Effector memory CD8-positive, alpha-beta T cell (primary cell): ENCODE data around the gene PKP2.

ENCODE experiments used
- ATAC-seq: fragments of 150-1000 bp; cut with Tn5 transposase; replicated peaks from 2 replicates; pipeline ENCODE4 v1.10.0; 2021; ENCODE audit warnings: mild to moderate bottlenecking, moderate library complexity
- DNase-seq, 3 experiments: peaks; one replicate each; pipeline ENCODE4 v3.0.0; 2021
- H3K27ac Mint-ChIP-seq, 2 donors: one replicate each; pipeline ENCODE4 v1.8.0; 2022; ENCODE audit warnings: mild to moderate bottlenecking in 2 of 2, mixed read lengths in 2 of 2, moderate library complexity in 2 of 2
- H3K27me3 Mint-ChIP-seq, 2 donors: one replicate each; pipeline ENCODE4 v1.8.0; 2022; ENCODE audit warnings: mixed read lengths in 2 of 2
- H3K36me3 Mint-ChIP-seq: one replicate; pipeline ENCODE4 v1.8.0; 2022; ENCODE audit warnings: mild to moderate bottlenecking, moderate library complexity, mixed read lengths; ENCODE audit not compliant: insufficient read depth
- H3K4me1 Mint-ChIP-seq, 2 donors: one replicate each; pipeline ENCODE4 v1.8.0; 2022; ENCODE audit warnings: low read depth in 2 of 2, mixed read lengths in 2 of 2
- H3K4me3 Mint-ChIP-seq, 2 donors: one replicate each; pipeline ENCODE4 v1.8.0; 2022; ENCODE audit warnings: mild to moderate bottlenecking in 2 of 2, mixed read lengths in 2 of 2, moderate library complexity in 2 of 2
- H3K9me3 Mint-ChIP-seq, 2 donors: one replicate each; pipeline ENCODE4 v1.8.0; 2022; ENCODE audit warnings: mixed read lengths in 2 of 2

PKP2 gene

DNA sequence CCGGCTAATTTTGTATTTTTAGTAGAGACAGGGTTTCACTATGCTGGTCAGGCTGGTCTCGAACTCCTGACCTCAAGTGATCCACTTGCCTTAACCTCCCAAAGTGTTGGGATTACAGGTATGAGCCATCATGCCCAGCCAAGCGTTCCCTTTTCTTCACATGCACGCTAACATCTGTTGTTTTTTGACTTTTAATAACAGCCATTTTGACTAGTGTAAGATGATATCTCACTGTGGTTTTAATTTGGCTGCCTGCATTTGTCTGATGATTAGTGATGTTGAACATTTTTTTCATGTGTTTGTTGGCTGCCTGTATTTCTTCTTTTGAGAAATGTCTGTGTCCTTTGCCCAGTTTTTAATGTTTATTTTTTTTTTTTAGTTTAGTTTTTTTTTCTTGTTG, 130.7 kb downstream of the PKP2 start:
- Mint-ChIP-seq H3K4me1 (no peaks in the 10 kb centered on the region), H3K9me3 (no peaks in the 10 kb centered on the region)

GRCh38 chr12:32761716-32762115, 134.9 kb downstream of the PKP2 start:
- no peaks in the 10 kb centered on the region for H3K4me1 Mint-ChIP-seq
- no peaks in the 10 kb centered on the region for H3K36me3 Mint-ChIP-seq
- ATAC-seq (no peak), DNase-seq (no peak)
- no peak overlapping the region for H3K4me3 Mint-ChIP-seq
- H3K9me3 Mint-ChIP-seq = no peaks in the 10 kb centered on the region
- no peak overlapping the region for H3K27ac Mint-ChIP-seq
- peaks cover 16 to 30% of the 10 kb centered on the region in 2 donors for H3K27me3 Mint-ChIP-seq

More for the DNA sequence above, 130.7 kb downstream of the PKP2 start:
- no peak for ATAC-seq
- DNase-seq = no peak
- Mint-ChIP-seq H3K4me3 (no peak overlapping the region), H3K27me3 (peaks cover 40 to 53% of the 10 kb centered on the region in 2 donors), H3K27ac (no peak overlapping the region), H3K36me3 (no peaks in the 10 kb centered on the region)

DNA sequence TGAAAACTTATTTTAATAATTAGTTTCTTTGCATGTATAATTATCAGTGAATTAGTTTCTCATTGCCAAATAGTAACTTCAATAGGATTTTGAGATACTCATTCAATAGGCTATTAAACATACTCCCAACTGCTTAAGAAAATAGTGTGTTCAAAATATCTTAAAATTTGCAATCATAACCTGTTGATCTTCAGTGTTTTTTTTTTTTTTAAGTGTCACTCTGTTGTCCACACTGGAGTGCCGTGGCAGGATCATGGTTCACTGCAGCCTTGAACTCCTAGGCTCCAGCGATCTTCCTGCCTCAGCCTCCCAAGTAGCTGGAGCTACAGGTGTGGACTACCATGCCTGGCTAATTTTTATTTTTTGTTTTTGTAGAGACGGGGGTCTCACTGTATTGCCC, 139.4 kb downstream of the PKP2 start:
- no peak for DNase-seq
- Mint-ChIP-seq H3K36me3 (peaks cover 31% of the 10 kb centered on the region), H3K27ac (peak overlapping the region in 1 of 2 donors; percentile 90), H3K4me3 (no peak overlapping the region), H3K9me3 (no peaks in the 10 kb centered on the region), H3K27me3 (peaks cover 10 to 16% of the 10 kb centered on the region in 2 donors), H3K4me1 (peaks cover 9 to 10% of the 10 kb centered on the region in 2 donors)
- ATAC-seq = no peak

GRCh38 chr12:32756476-32757066, 140.0 kb downstream of the PKP2 start:
- Mint-ChIP-seq H3K27me3 (peaks cover 5 to 10% of the 10 kb centered on the region in 2 donors), H3K27ac (peak overlapping the region; percentile 90 to 91), H3K9me3 (no peaks in the 10 kb centered on the region), H3K4me1 (peaks cover 9 to 10% of the 10 kb centered on the region in 2 donors), H3K4me3 (peak overlapping the region; percentile 81 to 89), H3K36me3 (peaks cover 35% of the 10 kb centered on the region)
- DNase-seq = no peak
- no peak for ATAC-seq

DNA sequence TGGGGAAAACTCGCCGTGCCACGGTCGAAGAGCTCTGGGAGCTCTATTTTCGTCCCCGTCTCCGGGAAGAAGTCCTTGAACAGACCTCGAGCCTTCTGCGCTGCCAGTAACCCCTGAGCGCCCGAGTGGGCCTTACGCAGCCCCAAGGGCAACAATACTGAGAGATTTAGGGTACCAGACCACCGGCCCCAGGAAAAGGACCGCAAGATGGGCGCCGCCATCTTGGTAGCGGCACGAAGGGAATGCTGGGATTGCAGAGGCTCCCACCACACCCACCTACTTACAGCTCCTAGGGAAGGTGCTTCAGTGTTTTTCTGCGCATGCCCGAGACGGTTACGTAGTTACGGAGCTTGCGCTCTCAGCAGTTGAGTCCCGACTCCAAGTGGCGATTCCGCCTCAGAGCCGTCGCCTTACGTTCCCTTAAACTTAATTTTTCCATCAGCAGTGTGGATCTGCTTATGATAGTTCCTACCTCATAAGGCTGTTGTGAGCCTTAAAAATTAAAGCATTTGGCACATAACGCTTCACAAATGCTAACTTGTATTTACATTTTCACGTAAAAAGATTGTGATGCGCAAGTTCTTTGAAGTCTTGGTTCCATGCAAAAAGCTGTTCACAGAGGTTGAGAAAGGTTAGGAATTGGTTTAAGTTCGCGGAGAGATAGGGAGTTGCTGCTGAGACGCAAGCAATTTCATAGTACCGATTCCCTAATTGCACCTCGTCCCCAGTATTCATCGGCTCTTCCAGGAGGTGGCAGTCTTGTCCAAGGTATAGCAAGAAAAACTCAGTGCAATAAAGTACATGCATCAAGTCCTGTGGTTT, 140.7 kb downstream of the PKP2 start, which contains the start of gene YARS2:
YARS2 (minus strand) TSS at position 244 of the 822 bp plus-strand sequence; CDS start at position 221, 23 bp downstream.
- H3K36me3 Mint-ChIP-seq = peaks cover 42% of the 10 kb centered on the region
- peak within 1 kb of the TSS; percentile 81 to 89 for H3K4me3 Mint-ChIP-seq
- H3K27ac Mint-ChIP-seq = peak within 1 kb of the TSS; percentile 90 to 91
- no peaks in the 10 kb centered on the region for H3K9me3 Mint-ChIP-seq
- ATAC-seq = peak; percentile 82
- DNase-seq = peak; percentile 71 to 79 (median 76)
- H3K4me1 Mint-ChIP-seq = peaks cover 9 to 10% of the 10 kb centered on the region in 2 donors
- peaks cover 0 to 3% of the 10 kb centered on the region in 2 donors for H3K27me3 Mint-ChIP-seq

DNA sequence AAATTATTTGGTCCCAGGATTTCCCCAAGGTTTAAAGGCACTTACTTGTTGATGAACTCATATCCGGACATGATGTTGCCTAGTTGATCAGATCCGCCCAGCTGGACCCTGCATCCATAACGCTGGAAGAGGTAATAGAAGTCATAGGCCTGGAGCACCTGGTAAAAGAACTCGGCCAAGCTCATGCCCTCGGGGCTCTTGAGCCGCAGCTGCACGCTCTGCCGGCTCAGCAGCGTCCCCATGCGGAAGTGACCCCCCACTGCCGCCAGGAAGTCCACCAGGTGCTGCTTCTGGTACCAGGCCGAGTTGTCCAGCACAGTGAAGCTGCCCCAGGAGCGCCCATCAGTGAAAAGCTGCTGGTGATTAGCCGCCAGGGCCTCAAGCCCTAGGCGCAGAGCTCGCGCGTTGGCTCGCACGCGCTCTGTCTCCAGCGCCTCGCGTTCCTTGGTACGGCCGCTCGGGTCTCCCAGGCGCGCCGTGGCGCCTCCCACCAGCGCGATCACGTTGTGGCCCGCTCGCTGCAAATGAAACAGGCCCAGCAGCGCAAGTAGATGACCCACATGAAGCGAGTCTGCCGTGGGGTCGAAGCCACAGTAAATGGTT, 141.4 kb downstream of the PKP2 start:
- Mint-ChIP-seq H3K27me3 (no peaks in the 10 kb centered on the region), H3K36me3 (peaks cover 49% of the 10 kb centered on the region), H3K4me1 (peaks cover 9 to 10% of the 10 kb centered on the region in 2 donors), H3K9me3 (no peaks in the 10 kb centered on the region), H3K27ac (peak overlapping the region; percentile 90 to 91), H3K4me3 (peak overlapping the region; percentile 81 to 89)
- ATAC-seq (peak; percentile 70), DNase-seq (peak; percentile 54 to 67 (median 59))

GRCh38 chr12:32754111-32754510, 142.5 kb downstream of the PKP2 start:
- Mint-ChIP-seq H3K27ac (peak overlapping the region; percentile 90 to 91), H3K4me3 (peak overlapping the region; percentile 81 to 89), H3K36me3 (peaks cover 59% of the 10 kb centered on the region), H3K9me3 (no peaks in the 10 kb centered on the region), H3K4me1 (peaks cover 9 to 10% of the 10 kb centered on the region in 2 donors), H3K27me3 (no peaks in the 10 kb centered on the region)
- no peak for DNase-seq
- no peak for ATAC-seq

GRCh38 chr12:32753605-32754004, 143.0 kb downstream of the PKP2 start:
- ATAC-seq (no peak), DNase-seq (no peak)
- H3K27me3 Mint-ChIP-seq = no peaks in the 10 kb centered on the region
- H3K4me3 Mint-ChIP-seq = peak overlapping the region in 1 of 2 donors; percentile 89
- peaks cover 9 to 10% of the 10 kb centered on the region in 2 donors for H3K4me1 Mint-ChIP-seq
- peak overlapping the region; percentile 90 to 91 for H3K27ac Mint-ChIP-seq
- peaks cover 64% of the 10 kb centered on the region for H3K36me3 Mint-ChIP-seq
- H3K9me3 Mint-ChIP-seq = no peaks in the 10 kb centered on the region

- Mint-ChIP-seq H3K27ac (no peak overlapping the region), H3K36me3 (peaks cover 78% of the 10 kb centered on the region)
These were observed 153.3 kb downstream of the PKP2 start for GRCh38 chr12:32743264-32743663.

DNA sequence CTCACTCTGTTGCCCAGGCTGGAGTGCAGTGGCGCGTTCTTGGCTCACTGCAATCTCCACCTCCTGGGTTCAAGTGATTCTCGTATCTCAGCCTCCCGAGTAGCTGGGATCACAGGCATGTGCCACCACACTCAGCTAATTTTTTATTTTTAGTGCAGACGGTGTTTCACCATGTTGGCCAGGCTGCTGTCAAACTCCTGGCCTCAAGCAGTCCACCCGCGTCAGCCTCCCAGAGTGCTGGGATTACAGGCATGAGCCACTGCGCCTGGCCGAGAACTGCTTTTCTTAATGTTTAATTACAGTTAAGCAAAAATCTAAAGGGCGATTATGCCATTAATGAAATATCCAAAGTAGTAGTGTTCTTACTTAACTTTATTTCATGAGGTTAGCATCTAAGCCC, 154.4 kb downstream of the PKP2 start:
- DNase-seq (no peak), ATAC-seq (no peak)
- Mint-ChIP-seq H3K4me1 (peaks cover 3 to 21% of the 10 kb centered on the region in 2 donors), H3K27me3 (no peaks in the 10 kb centered on the region), H3K4me3 (no peak overlapping the region), H3K27ac (no peak overlapping the region), H3K9me3 (no peaks in the 10 kb centered on the region), H3K36me3 (peaks cover 71% of the 10 kb centered on the region)

More at GRCh38 chr12:32743264-32743663, 153.3 kb downstream of the PKP2 start:
- no peak overlapping the region for H3K4me3 Mint-ChIP-seq
- DNase-seq (no peak), ATAC-seq (no peak)
- H3K4me1 Mint-ChIP-seq = peaks cover 4 to 23% of the 10 kb centered on the region in 2 donors
- H3K27me3 Mint-ChIP-seq = no peaks in the 10 kb centered on the region
- H3K9me3 Mint-ChIP-seq = no peaks in the 10 kb centered on the region
